ENCODE data around the gene POC1A.
A peak's percentile ranks its signal among the peaks of the same experiment; 100 is the strongest.

Gene POC1A

DNA sequence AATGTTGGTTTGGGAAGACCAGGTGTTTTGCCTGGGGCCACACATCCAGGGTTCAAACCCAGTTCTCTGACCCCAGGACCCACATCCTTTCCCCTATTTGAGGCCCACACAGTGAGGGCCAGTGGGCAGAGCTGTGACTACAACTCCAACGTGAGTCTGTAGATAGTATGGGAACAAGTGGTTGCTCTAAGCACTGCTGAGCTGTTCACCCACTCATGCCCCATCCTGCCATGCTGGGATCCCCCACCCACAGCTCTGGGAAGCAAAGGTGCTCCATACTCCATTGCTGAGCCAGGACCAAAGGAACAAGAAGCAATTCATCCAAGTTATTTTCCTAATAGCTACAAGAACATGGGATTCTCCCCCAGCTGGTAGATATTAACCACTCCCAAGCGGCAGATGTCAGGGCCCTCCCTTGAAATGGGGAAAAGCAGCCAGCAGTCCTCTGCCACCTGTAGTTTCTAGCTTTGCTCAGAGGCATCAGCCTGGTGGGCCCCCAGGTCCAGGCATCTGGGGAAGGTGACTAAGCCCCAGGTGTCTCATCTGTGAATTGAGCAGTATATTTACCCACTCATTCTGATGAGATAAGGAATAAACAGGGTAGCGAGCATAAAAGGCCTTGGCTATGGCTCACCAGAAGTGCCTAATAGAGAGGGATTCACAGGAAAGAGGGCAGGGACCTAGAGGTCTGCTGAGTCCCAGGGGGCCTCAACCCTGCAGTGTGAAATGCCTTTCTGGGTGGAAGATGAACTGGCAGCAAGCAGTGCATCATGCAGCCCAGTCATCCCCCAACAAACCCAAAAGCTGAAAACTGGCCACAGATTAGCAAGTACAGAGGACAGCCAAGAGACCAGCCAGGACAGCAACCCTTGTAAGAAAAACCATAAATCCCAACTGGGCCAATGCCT, 33.4 kb downstream of the POC1A start:
- Mint-ChIP-seq H3K36me3 (ENCODE audit: low read depth) (peaks cover 26% of the 10 kb centered on the region), H3K27me3 (ENCODE audit: low read depth, poor library complexity) (no peaks in the 10 kb centered on the region), H3K27ac (no peak overlapping the region), H3K4me1 (peaks cover 11% of the 10 kb centered on the region), H3K9me3 (no peaks in the 10 kb centered on the region), H3K4me3 (no peak overlapping the region)
- TF ChIP-seq, protein P1, sequence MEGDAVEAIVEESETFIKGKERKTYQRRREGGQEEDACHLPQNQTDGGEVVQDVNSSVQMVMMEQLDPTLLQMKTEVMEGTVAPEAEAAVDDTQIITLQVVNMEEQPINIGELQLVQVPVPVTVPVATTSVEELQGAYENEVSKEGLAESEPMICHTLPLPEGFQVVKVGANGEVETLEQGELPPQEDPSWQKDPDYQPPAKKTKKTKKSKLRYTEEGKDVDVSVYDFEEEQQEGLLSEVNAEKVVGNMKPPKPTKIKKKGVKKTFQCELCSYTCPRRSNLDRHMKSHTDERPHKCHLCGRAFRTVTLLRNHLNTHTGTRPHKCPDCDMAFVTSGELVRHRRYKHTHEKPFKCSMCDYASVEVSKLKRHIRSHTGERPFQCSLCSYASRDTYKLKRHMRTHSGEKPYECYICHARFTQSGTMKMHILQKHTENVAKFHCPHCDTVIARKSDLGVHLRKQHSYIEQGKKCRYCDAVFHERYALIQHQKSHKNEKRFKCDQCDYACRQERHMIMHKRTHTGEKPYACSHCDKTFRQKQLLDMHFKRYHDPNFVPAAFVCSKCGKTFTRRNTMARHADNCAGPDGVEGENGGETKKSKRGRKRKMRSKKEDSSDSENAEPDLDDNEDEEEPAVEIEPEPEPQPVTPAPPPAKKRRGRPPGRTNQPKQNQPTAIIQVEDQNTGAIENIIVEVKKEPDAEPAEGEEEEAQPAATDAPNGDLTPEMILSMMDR (IDR thresholded peaks at IDR 0.05) = no peak
- no peak for DNase-seq

GRCh38 chr3:52119826-52120225, 34.4 kb downstream of the POC1A start:
- peaks cover 11% of the 10 kb centered on the region for H3K4me1 Mint-ChIP-seq
- TF ChIP-seq, protein P1 (IDR thresholded peaks at IDR 0.05) = no peak
- no peaks in the 10 kb centered on the region for H3K9me3 Mint-ChIP-seq
- no peak for DNase-seq
- no peak overlapping the region for H3K27ac Mint-ChIP-seq
- peaks cover 32% of the 10 kb centered on the region for H3K36me3 Mint-ChIP-seq (ENCODE audit: low read depth)
- no peaks in the 10 kb centered on the region for H3K27me3 Mint-ChIP-seq (ENCODE audit: low read depth, poor library complexity)
- no peak overlapping the region for H3K4me3 Mint-ChIP-seq

GRCh38 chr3:52119099-52119498, 35.1 kb downstream of the POC1A start:
- Mint-ChIP-seq H3K4me1 (peaks cover 11% of the 10 kb centered on the region), H3K27me3 (ENCODE audit: low read depth, poor library complexity) (no peaks in the 10 kb centered on the region), H3K27ac (peak overlapping the region; percentile 74), H3K4me3 (no peak overlapping the region), H3K9me3 (no peaks in the 10 kb centered on the region), H3K36me3 (ENCODE audit: low read depth) (peaks cover 32% of the 10 kb centered on the region)
- DNase-seq = no peak
- TF ChIP-seq, protein P1 (IDR thresholded peaks at IDR 0.05) = no peak

DNA sequence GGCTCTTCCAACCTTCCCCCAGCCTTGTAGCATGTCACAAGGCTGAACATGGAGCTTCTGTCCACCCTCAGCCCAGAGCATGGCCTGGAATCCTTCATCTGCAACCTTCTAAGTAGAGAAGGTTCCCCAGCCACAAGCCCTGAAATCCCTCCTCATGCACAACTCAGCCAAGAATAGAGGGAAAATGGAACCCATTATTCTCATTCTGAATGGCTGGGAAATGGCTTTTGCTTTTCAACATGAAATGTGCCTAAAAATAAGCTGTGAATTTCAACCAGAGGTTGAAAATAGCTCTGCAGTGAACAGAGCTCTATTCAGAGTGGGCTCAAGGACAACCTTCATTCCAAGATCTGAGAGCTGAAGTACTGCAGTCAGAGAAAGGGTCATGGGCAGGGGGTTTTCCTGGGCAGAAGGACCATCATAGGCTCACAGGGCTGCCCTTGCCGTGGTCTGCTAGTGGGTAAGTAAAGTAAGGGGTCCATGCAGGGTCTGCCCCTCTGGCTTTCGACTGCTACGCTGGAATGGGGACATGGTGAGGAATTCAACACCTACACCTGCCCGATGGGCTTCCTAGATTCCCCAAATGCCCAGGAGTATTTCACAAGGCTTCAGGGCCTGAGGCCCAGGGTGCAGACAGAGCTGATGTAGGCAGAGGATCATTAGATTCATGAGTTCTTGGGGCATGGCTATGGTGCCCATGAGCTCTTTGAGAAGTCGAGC, 35.9 kb downstream of the POC1A start:
- Mint-ChIP-seq H3K4me1 (peaks cover 11% of the 10 kb centered on the region), H3K4me3 (no peak overlapping the region), H3K27ac (no peak overlapping the region), H3K27me3 (ENCODE audit: low read depth, poor library complexity) (no peaks in the 10 kb centered on the region), H3K9me3 (no peaks in the 10 kb centered on the region), H3K36me3 (ENCODE audit: low read depth) (peaks cover 32% of the 10 kb centered on the region)
- TF ChIP-seq, protein P1 (IDR thresholded peaks at IDR 0.05) = no peak
- DNase-seq = no peak

DNA sequence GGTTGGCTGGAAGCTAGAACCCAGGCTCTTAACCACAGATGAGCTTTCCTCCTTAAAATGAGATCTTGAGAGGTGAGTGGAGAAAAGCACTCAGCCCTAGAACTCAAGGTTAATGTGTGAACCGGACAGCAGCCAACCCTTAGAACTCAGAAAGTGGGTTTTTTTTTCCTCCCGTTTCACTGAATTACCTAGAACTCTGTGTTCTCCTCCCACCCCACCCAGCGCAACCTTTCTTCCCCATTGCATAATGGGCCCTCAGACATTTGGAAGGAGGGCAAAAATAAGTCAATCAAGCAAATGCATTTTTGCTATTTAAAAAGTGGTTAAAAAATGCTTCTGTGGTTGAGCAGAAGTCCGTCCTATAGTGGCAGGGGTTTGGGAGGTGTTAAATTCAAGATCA, 36.7 kb downstream of the POC1A start:
- H3K4me1 Mint-ChIP-seq = peaks cover 11% of the 10 kb centered on the region
- H3K9me3 Mint-ChIP-seq = no peaks in the 10 kb centered on the region
- no peaks in the 10 kb centered on the region for H3K27me3 Mint-ChIP-seq (ENCODE audit: low read depth, poor library complexity)
- TF ChIP-seq, protein P1 (IDR thresholded peaks at IDR 0.05) = no peak
- peaks cover 36% of the 10 kb centered on the region for H3K36me3 Mint-ChIP-seq (ENCODE audit: low read depth)
- DNase-seq = no peak
- H3K4me3 Mint-ChIP-seq = no peak overlapping the region
- no peak overlapping the region for H3K27ac Mint-ChIP-seq

All from nephron progenitor cell (in vitro differentiated cells).